ENCODE data around the gene MAPK10. TPM values are rescaled to one million over a fixed set of nuclear protein-coding genes. Genes with fewer than 3 reads are reported as not detected.

Gene MAPK10
- total RNA-seq, 1 experiment from 2014 or later, result 5.2 TPM

GRCh38 chr4:86019362-86019761 is 340.5 kb downstream of the MAPK10 start:
- no peaks in the 10 kb centered on the region for H3K27me3 Mint-ChIP-seq (ENCODE audit: low read depth)
- H3K36me3 Mint-ChIP-seq, result no peaks in the 10 kb centered on the region
- H3K4me3 Mint-ChIP-seq, result no peak overlapping the region
- ChIA-PET POLR2A (no interaction called here), CTCF (interaction anchor here (1.5 kb wide), 1 partner anchor 222 kb away, joined by 6 read pairs; no protein-coding TSS in a partner anchor)
- DNase-seq (ENCODE audit: low spot score) (no peak), ATAC-seq (no peak)
- no peak for TF ChIP-seq TCF7 (CRISPR knock-in tag; IDR thresholded peaks at IDR 0.05; ENCODE audit: low read depth)
- TF ChIP-seq HMGA2 (CRISPR knock-in tag; IDR thresholded peaks at IDR 0.05), result no peak
- TF ChIP-seq FOXJ3 (CRISPR knock-in tag; IDR thresholded peaks at IDR 0.05; ENCODE audit: borderline replicate concordance), result no peak
- TF ChIP-seq CREM (CRISPR knock-in tag; IDR thresholded peaks at IDR 0.05), result no peak
- TF ChIP-seq OVOL2 (CRISPR knock-in tag; IDR thresholded peaks at IDR 0.05; ENCODE audit: borderline replicate concordance), result no peak
- no peak for TF ChIP-seq ZNF512 (CRISPR knock-in tag; IDR thresholded peaks at IDR 0.05; ENCODE audit: borderline replicate concordance)
- no peak for TF ChIP-seq GABPB1 (CRISPR knock-in tag; IDR thresholded peaks at IDR 0.05)
- TF ChIP-seq SMAD4 (CRISPR knock-in tag; IDR thresholded peaks at IDR 0.05), result no peak
- peaks cover 11% of the 10 kb centered on the region for H3K4me1 Mint-ChIP-seq
- peaks cover 16% of the 10 kb centered on the region for H3K9me3 Mint-ChIP-seq
- no peak overlapping the region for H3K27ac Mint-ChIP-seq

DNA sequence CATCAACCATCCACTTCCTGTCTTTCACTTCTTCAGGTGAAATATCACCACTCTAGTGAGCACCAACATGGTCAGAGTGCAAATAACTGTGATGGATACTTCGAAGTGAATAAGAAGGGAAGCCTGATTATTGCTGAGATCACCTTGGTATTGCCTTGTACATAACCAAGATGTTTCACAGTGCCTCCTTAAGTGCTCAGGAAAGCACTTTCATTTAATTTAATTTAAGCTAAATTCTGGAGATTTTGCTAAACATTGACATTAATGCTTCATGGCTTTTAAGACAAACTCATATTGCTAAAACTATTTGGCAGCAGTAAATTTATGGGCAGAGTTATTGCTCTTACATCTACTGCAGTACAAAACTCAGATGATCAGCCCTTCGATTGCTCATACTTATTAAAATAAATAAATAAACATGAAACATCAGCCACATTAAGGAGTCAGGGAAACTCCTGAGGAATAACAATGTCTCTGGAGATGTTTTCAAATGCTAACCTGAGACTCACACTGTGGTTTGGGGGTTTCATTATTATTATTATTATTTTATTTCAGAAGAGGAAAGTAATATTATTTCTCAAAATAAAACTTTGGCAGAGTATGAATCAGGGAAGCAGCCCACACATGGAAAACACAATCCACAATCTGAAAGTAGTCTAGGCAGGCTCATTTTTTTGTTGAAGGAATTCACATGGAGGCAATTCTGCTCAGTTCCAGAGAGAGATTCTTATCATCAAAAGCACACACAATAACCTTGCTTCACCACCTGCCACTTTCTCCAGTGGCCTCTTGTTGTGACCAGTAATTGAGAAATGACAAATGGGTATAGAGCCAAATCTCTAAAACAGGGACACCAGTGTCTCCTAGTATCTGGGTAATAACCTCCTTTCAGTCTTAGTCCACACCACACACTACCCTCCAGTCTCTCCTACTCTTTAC is 344.2 kb downstream of the MAPK10 start:
- no peak overlapping the region for H3K4me3 Mint-ChIP-seq
- no peaks in the 10 kb centered on the region for H3K36me3 Mint-ChIP-seq
- no peak overlapping the region for H3K27ac Mint-ChIP-seq
- peaks cover 3% of the 10 kb centered on the region; the same call in 1 of the 2 replicates for H3K9me3 Mint-ChIP-seq
- no peaks in the 10 kb centered on the region for H3K27me3 Mint-ChIP-seq (ENCODE audit: low read depth)
- no peak for DNase-seq (ENCODE audit: low spot score)
- ChIA-PET CTCF (interaction anchor here (1.2 kb wide), 1 partner anchor 219 kb away, joined by 3 read pairs; no protein-coding TSS in a partner anchor), POLR2A (interaction anchor here (0.6 kb wide), 1 partner anchor 1710 kb away, joined by 4 read pairs; no protein-coding TSS in a partner anchor)
- no peak for TF ChIP-seq JUN (CRISPR knock-in tag; IDR thresholded peaks at IDR 0.05)
- TF ChIP-seq E2F1 (CRISPR knock-in tag; IDR thresholded peaks at IDR 0.05), result no peak
- no peak for TF ChIP-seq ATF6 (CRISPR knock-in tag; IDR thresholded peaks at IDR 0.05)
- no peak for TF ChIP-seq PREB (CRISPR knock-in tag; IDR thresholded peaks at IDR 0.05; ENCODE audit: borderline replicate concordance)
- TF ChIP-seq, protein P1, sequence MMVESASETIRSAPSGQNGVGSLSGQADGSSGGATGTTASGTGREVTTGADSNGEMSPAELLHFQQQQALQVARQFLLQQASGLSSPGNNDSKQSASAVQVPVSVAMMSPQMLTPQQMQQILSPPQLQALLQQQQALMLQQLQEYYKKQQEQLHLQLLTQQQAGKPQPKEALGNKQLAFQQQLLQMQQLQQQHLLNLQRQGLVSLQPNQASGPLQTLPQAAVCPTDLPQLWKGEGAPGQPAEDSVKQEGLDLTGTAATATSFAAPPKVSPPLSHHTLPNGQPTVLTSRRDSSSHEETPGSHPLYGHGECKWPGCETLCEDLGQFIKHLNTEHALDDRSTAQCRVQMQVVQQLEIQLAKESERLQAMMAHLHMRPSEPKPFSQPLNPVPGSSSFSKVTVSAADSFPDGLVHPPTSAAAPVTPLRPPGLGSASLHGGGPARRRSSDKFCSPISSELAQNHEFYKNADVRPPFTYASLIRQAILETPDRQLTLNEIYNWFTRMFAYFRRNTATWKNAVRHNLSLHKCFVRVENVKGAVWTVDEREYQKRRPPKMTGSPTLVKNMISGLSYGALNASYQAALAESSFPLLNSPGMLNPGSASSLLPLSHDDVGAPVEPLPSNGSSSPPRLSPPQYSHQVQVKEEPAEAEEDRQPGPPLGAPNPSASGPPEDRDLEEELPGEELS (CRISPR knock-in tag; IDR thresholded peaks at IDR 0.05), result no peak
- ATAC-seq, result no peak
- H3K4me1 Mint-ChIP-seq, result peaks cover 12% of the 10 kb centered on the region

Data from WTC11 (cell line).